SK-N-MC (cell line): ENCODE results near the gene PCYOX1L.

Source experiments
- EZH2 ChIP-seq: fragments of 200-600 bp; sonication (generic); IDR thresholded peaks from one replicate; pipeline ENCODE4 v1.6.1; 2017; ENCODE audit warnings: antibody characterized with exemption
- POLR2AphosphoS5 ChIP-seq: IDR thresholded peaks from 2 replicates; pipeline ENCODE4 v1.6.1; 2012; ENCODE audit warnings: mild to moderate bottlenecking, low read depth, low read length, borderline replicate concordance

DNA sequence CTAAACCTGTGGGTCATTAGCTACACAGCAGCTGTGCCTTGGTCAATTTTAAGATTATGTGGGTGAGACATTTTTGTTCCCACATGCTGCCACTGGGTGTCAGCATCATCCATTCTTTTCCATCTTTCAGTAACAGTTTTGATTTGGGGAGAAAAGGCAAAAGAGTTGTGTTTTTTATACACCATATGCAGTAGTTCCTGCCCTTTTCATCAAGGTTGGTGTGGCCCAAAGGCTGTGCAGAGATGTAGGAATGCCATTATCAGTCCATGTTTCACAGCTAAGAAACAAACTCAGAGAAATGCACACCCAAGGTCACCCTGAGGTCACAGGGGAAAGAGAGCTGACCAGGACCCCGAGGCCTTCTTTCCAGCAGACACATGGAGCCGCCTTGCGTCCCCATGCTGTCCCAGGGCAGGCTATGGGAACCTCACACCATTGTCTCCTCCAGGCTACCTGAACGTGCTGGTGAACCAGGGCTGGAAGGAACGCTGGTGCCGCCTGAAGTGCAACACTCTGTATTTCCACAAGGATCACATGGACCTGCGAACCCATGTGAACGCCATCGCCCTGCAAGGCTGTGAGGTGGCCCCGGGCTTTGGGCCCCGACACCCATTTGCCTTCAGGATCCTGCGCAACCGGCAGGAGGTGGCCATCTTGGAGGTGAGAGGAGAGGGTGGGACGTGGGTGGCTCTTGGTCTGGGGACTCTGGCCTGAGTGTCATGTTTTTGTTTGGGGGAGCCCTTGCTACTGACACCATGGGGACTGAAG, 40.4 kb upstream of the PCYOX1L start:
- TF ChIP-seq EZH2: no peak
- no peak for TF ChIP-seq POLR2AphosphoS5
